IPS-NIHi11 (cell line): ENCODE results near the gene NPPA.
"Not testable (repeated sequence)": the region's sequence is repeated elsewhere in the genome, so short reads cannot be mapped to it uniquely, and the experiment has no call there.

Experiments
- DNase-seq: peaks from one replicate; pipeline ENCODE4 v3.0.0; 2012; ENCODE audit warnings: mixed read lengths, low spot score

The NPPA gene

DNA sequence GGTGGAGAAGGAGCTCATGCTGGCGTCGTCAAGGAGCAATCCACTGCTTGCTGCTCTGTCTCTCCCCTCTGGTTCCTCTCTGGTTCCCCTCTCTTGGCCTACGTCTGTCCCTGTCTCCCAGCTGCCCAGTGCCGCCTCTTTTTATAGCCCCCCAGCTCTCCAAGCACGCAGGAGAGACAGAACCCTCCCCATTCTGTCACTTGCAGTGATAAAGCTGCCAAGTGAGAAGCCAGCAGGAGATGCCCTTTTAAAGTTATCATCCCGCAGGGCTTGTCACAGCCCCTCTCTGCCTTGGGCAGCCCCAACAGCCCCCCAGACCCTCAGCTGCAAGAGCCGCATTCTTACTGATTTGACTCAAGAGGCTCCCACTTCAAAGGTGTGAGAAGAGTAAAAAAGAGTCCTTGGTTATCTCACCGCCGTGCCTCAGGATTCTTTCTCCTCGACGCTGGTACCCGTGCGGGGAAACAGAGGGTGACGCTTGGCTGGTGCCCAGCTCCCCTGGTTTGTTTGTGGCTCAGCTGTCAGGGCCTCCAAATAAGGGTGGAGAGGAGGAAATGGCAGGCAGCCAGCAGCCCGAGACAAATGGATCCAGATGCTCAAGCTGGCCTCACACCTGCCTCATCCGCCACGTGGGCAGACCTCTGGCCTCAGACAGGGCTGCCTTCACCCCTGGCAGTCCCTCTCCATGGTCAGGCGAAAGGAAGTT is at the start of gene NPPA:
NPPA (minus strand) TSS at position 117 of the 706 bp plus-strand sequence; CDS start at position 18, 99 bp downstream.
- DNase-seq: no peak

DNA sequence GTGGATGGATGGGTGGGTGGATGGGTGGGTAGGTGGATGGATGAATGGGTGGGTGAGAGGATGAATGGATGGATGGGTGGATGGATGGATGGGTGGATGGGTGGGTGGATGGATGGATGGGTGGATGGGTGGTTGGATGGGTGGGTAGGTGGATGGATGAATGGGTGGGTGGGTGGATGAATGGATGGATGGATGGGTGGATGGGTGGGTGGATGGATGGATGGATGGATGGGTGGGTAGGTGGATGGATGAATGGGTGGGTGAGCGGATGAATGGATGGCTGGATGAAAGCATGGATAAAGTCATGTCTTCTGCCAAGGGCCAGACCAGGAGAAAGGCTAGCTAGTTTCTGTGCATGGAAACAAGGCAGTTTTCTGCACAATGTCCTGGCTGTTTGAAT is 46.9 kb upstream of the NPPA start:
- DNase-seq: not testable (repeated sequence)

DNA sequence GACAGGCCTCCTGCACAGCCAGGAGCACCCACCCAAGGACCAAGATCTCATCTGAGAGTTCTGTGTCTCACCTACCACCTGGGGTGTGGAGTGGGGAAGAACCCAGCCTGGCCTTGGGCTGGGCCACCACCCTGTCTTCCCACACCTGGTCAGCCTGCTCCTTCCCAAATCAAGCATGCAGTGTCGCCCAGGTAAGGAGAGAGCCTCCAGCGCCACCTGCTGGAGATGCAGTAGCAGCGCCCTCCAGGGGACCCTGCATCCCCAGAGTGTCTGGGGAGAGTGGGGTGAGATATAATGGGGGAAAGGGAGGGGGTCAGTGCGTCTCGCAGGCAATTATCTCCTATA is 46.3 kb upstream of the NPPA start:
- peak; percentile 90 for DNase-seq

DNA sequence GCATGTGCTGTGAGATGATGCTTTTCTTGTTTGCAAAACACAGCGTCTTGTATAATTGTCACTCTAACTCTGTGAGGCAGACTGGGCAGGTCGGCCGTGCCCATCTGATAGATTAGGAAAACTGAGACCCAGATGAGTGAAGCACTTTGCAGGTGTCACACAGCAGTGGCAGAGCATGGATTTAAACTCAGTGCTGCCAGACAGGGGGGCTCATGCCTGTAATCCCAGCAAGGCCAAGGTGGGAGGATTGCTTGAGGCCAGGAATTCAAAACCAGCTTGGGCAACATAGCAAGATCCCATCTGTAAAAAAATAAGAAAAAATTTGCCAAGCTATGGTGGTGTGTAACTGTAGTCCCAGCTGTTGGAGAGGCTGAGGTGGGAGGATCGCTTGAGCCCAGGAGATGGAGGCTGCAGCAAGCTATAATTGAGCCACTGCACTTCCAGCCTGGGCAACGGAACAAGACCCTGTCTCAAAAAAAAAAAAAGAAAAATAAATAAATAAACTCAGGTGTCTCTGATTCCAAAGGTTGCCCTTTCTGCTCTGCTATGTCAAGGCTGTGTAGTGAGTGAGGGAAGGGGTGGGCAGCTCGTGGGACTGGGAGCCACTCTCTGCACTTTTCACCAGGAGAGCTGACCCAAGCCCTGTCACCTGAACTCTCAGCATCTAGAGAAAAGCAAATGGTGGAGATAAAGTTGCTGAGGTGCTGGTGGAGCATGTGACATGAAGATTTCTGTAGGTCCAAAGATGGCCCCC is 44.0 kb upstream of the NPPA start:
- no peak for DNase-seq

DNA sequence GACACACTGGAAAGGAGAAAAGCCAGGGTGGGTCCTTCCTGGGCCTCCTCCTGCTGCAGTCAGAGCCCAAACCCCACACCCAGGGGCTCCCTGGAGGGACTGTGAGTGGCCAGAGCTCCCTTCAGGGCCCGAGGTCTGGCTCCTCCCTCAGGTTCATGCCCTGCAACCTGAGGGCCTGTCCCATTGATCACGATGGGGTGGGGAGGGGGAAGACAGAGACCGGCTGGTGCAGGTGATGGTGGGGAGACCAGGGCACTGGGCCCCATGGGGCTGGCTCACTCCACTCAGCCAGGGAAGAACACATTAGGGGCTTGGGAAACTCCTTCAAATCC is 41.3 kb upstream of the NPPA start:
- DNase-seq: no peak

DNA sequence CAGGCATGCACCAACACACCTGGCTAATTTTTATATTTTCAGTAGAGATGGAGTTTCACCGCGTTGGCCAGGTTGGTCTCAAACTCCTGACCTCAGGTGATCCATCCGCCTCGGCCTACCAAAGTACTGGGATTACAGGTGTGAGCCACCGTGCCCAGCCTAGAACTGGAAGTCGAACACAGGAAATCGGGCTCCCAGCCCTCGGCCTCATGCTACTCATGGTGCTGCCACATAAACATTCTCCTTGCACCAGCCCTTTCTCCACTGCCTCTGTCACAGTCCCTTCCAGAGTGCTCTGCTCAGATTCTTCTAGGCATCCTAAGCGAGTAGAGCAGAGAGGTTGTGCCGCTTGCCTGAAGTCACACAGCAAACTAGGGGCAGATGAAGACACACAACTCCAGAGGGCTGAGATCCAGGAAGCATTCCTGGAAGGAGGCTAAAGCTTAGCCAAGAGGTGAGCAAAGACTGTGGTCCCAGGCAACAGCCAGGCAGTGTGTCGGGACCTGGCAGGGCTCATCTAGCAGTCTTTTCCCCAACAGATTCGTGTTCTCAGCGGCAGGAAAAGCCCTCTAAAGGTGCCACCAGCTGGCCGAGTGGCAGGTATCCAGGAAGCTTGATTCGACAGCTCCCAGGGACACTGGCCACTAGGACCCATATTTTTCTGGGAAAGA is 40.8 kb upstream of the NPPA start:
- DNase-seq: no peak

DNA sequence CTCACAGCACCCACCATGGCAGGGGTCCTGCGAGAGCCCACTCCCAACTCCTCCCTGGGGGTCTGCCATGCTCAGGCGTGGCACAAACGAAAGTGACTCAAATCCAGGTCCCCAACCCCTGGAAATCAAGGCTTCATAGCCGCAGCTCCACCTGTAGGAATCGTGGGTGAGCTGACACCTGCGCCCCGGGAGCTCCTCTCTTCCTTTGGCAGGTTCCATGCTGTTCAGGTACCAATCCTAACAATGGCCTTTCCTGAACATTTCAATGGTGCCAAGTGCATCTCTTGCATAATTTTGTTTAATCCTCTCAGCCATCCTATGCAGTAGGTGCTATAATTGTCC is 40.1 kb upstream of the NPPA start:
- DNase-seq: no peak

DNA sequence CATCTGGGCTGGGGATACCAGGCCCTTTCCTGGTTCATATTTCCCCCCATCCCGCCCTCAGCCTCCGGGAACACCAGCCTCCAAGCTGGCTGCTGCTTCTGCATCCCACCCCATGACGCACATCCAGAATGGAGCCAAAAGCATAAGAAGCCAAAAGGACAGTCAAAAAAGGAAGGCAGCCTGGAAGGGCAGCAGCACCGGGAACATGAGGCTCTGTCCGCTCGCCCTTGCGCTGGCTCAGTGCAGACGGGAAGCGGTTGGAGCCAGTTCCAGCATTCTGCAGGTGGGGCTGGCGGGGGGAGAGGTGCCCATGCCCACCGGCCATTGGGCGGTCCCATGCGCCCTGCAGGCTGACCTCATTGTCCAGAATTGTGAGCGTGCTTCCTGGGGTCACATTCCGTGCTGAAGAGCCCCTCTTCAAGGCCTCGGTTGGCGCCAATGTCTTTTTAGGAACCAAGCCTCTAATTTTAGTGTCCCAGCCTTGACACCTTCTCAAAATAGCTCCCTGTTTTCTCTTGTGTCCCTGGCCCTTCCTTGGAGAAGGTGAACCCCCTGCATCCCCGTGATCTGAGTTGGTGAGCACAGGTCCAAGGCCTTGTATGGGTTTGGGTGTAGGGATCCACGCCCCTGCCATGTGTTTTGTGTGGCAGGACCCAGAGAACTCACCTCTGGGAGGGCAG is 39.5 kb upstream of the NPPA start:
- no peak for DNase-seq

DNA sequence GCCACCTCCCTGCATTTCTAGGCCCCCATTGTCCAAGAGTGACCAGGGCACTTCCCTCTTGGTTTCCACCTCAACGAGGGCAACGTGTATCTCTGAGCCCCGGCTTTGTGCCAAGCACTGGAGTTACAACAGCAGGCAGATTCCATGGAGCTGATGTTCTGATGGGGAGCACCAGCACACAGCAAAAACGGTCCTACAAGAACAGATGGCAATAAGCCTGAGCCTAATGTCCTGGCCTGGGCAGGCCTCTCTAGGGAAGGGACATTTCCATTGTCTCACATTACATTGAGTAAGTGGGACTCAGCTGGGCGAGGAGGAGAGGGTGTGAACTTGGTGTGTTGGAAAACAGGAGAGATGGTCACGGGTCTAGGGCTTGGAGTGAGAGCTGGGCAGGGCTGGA is 38.3 kb upstream of the NPPA start:
- no peak for DNase-seq

DNA sequence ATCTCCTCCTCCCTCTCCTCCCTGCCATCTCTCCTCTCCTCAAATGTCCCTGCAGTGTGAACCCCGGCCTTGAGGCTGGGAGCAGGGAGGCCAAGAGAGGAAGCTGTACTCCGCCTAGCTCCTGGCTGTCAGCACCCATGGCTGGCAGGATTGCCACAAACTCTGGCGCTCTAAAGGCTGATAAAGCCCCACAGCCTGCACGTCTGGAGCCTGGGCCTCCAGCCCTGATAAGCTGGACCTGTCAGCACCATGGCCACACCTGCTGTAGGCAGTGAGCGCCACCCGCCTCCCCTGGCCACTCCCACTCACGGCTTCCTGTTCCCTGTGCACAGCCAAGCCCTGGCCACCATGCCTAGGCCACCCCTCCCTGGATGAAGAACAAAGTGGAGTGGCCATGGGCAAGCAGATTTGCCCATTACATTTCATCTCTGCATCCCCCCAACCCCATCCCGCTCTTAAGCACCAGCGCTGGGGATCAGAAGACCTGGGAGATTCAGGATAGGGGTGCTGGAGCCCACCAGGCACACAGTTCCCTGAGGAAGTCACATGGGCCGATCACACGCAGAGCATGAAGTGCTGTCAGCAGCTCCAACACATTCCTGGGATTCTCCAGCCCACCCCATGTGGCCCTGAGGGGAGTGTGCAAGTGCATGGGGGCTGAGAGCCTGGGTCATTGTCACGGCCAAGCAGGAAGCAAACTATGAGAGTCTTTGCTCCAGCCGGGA is 35.4 kb upstream of the NPPA start:
- peak; percentile 81 for DNase-seq

DNA sequence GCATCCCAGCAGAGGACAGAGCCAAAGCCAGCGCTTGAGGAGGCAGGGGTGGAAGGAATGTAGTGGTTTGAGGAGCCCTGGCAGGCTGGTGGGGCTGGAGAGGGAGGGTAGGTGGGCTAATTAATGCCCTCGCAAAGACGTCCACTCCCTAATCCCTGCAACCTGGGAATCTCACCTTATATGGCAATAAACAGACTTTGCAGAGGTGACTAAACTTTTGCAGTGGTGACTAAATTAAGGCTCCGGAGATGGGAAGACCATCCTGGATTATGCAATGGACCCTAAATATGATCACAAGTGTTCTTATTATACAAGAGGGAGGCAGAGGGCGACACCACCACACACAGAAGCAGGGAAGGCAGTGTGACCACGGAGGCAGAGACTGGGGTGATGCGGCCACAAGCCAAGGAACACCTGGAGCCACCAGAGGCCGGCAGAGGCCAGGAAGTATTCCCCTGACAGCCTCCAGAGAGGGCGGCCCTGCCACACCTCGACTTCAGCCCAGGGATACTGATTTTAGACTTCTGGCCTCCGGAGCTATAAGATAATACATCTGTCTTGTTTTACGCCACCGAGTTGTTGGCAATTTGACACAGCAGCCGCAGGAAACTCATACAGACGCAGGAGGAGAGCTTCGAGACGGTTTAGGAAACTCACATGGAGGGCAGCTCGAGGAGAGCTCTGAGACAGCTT is 34.3 kb upstream of the NPPA start:
- peak; percentile 6 for DNase-seq

DNA sequence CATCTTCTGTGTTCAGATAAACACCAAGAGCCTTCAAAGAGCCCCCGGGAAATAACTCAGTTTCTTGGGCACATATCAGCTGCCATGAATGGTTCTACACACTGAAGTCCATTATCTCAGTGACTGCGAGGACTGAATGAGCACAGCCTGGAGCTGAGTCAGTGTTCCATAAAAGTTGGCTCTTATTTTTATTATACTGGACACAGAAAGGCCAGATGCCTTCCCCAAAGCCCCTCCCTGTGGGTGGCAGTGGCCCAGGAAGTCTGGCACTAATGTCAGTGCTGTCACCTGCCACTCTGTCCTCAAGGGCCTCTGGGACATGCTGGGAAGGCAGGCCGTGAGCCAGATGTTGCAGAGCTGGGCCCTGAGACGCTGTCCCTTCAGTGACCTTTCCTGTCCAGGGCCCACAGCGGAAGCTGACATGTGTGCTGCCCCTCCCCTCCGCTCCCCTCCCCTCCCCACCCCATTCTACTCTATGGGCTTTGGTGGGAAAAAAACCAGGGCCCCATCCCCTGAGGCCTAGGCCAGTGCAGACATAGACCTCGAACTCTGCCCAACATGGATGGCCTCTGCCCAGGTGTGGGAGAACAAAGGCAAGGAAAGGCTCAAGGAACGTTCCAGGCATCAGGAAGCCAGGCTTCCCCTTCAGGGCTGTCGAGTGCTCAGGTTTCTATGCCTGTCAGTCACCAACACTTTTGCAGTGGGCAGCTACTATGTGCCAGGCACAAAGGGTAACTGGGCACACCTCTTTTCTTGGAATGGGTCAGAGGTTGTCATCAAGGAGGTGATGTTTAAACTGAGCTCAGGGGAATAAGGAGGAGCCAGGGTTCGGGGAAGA is 33.5 kb upstream of the NPPA start:
- DNase-seq: no peak

DNA sequence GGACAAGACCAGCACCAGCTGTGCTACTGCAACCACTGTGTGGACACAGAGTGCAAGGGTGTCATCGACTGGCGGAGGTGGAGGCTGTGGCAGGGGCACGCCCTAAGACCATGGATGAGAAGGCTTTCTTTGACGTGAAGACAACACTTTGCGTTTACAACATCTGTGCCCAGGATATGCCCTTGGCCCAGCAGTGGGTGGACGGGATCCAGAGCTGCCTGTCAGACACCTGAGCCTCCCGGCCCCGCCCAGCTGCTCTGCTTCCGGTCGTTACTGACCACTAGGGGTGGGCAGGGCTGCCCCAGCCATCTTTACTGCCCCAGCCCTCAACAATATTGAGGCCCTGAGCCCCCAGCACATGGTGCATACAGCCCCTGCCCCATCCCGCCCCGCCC is 32.6 kb upstream of the NPPA start:
- DNase-seq: no peak

DNA sequence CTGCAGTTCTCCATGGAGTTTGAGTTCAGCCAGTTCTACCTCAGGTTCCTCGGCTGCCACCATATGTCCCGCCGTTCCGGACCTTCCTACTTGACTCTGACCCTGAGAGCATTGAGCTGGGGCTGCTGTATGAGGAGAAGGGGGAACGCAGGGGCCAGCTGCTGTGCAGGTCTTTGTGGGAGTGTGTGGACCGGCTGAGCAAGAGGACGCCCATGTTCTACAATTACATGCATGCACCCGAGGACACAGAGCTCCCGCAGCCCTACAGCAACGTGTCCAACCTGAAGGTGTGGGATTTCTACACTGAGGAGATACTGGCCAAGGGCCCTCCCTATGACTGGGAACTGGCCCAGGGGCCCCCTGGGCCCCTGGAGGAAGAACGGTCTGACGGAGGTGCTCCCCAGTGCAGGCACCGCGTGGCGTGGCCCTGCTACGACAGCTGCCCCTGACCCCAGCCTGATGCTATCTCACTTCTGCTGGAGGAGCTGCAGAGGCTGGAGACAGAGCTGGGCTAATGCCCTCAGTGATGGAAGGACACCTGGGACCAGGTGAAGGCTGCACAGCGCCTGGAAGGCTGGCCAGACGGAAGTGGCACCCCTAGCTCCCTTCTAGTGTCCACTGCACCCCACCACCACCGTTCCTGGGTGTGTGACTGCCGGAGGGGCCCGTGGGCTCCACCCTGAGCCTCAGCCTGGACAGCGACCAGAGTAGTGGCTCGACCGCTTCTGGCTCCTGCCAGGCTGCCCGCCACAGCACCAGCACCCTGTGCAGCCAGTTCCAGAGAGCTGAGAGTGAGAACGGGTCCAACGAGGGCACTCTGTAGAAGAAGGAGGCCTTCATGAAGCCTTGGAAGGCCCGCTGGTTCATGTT is 32.0 kb upstream of the NPPA start:
- no peak for DNase-seq

DNA sequence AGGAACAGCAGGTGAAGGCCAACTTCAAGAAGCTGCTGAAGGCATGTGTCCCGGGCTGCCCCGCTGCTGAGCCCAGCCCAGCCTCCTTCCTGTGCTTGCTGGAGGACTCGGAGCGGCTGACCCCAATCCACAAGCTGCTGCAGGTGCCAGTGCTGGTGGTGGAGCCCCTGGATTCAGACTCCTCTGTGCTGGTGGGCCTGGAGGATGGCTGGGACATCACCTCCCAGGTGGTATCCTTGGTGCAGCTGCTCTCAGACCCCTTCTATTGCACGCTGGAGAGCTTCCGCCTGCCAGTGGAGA is 31.3 kb upstream of the NPPA start:
- no peak for DNase-seq

DNA sequence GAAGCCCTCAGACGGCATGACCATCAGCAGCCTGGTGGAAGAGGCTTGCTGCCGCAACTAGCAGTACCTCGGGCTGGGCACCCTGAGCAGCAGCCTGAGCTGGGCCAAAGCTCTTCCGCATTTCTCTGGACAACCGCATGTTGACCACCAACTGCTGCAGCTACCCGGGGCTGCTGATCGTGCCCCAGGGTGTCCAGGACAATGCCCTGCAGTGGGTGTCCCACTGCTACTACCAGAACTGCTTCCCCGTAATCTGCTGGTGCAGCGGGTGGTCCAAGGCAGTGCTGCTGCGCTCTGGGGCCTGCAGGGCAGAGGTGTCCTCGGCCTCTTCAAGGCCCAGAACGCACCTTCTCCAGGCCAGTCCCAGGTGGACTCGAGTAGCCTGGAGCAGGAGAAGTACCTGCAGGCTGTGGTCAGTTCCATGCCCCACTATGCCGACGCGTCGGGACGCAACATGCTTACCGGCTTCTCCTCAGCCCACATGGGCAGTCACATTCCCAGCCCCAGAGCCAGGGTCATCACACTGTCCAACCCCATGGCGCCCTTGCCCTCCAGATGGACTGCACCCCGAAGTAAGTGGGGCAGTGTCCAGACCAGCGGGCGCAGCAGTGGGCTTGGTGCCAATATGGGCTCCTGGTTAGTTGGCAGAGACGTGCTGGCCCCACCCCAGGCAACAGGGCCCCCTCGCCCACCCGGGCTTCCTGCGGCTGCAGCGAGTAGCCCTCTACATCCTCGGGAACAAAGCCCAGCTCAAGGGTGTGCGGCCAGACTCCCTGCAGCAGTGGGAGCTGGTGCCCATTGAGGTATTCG is 30.7 kb upstream of the NPPA start:
- DNase-seq: no peak

DNA sequence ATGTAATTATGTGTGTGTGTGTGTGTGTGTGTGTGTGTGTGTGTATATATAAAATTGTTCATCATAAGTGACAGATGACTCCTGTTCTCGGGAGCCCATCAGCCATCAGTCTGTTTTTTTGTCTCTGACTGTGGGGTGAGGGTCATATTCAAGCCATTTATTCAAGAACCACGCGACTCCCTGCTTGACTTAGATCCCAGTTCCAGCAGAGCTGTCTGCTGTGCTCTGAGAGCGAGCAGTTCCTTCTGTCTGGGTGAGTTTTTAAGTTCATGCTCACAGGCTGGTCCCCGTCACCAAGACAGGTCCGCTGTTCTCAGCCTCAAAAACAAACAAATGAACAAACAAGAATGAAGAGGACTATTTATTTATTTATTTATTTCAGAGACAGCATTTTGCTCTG is 29.5 kb upstream of the NPPA start:
- no peak for DNase-seq

DNA sequence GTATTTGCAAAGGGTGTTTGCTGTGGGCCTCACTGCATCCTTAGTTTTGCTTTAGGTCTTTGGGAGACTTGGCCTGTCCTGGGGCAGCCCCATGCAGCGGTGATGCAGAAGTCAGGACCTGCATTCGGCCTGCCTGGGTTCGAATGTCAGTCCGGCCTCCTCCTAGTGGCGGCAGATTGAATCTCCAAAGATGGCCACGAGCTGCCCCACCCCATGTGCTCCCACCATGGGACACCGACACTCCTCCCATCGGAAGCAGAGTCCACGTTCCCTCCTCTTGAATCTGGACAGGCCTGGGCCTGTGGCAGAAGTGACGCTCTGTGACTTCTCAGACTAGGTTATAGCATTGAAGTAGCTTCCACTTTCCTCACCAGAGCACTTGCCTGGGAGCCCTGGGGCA is 27.5 kb upstream of the NPPA start:
- peak; percentile 63 for DNase-seq

DNA sequence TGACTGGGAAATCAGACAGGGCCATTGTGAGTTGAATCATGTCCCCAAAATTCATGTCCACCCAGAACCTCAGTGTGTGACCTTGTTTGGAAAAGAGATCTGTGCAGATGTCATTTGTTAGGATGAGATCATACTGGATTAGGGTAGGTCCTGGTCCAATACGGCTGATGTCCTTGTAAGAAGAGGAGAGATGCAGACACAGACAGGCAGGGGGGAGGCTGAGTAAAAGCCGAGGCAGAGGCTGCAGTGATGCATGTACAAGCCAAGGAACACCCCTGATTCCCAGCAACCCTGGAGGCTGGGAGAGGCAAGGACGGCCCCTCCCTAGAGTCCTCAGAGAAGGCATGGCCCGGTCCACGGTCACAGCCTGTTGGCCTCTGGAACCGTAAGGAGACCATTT is 27.0 kb upstream of the NPPA start:
- DNase-seq: no peak
